NCI-H128 (cell line): ENCODE measurements around the gene ZFYVE26.

Experiments used
- DNase-seq: peaks from one replicate; lab custom pipeline; 2025; ENCODE audit not compliant: unreplicated experiment; lab: John Stamatoyannopoulos, UW

Gene ZFYVE26

GRCh38 chr14:67817750-67818438 is 1.5 kb upstream of the ZFYVE26 start:
- DNase-seq = no peak

- no peak for DNase-seq
Observed at GRCh38 chr14:67815573-67816225, 691 bp downstream of the ZFYVE26 start.

- no peak for DNase-seq
Observed at GRCh38 chr14:67814821-67815220, 1.6 kb downstream of the ZFYVE26 start.

GRCh38 chr14:67806246-67806645 is 10.1 kb downstream of the ZFYVE26 start:
- no peak for DNase-seq

GRCh38 chr14:67800743-67801142 is 15.6 kb downstream of the ZFYVE26 start:
- no peak for DNase-seq

- DNase-seq = no peak
Observed at GRCh38 chr14:67798731-67799130, 17.7 kb downstream of the ZFYVE26 start.

GRCh38 chr14:67787673-67788072 is 28.7 kb downstream of the ZFYVE26 start:
- DNase-seq = no peak

GRCh38 chr14:67785270-67786109 is 30.9 kb downstream of the ZFYVE26 start:
- DNase-seq = no peak

GRCh38 chr14:67784244-67784823 is 32.1 kb downstream of the ZFYVE26 start:
- no peak for DNase-seq

- no peak for DNase-seq
Observed at GRCh38 chr14:67782090-67782489, 34.3 kb downstream of the ZFYVE26 start.

GRCh38 chr14:67778792-67779191 is 37.6 kb downstream of the ZFYVE26 start:
- no peak for DNase-seq

GRCh38 chr14:67776653-67777322 is 39.6 kb downstream of the ZFYVE26 start:
- no peak for DNase-seq

- DNase-seq = no peak
Observed at GRCh38 chr14:67773844-67774377, 42.5 kb downstream of the ZFYVE26 start.

- no peak for DNase-seq
Observed at GRCh38 chr14:67768219-67768618, 48.2 kb downstream of the ZFYVE26 start.

GRCh38 chr14:67766035-67766680 is 50.2 kb downstream of the ZFYVE26 start:
- DNase-seq = no peak

GRCh38 chr14:67765192-67765834 is 51.1 kb downstream of the ZFYVE26 start:
- no peak for DNase-seq

- no peak for DNase-seq
Observed at GRCh38 chr14:67764496-67764895, 51.9 kb downstream of the ZFYVE26 start.

- no peak for DNase-seq
Observed at GRCh38 chr14:67763158-67763822, 53.1 kb downstream of the ZFYVE26 start.

GRCh38 chr14:67762051-67762450 is 54.3 kb downstream of the ZFYVE26 start:
- no peak for DNase-seq
